ENCODE results near the gene MACROD2. TPM values are rescaled to one million over a fixed set of nuclear protein-coding genes. Genes with fewer than 3 reads are reported as not detected.

The MACROD2 gene
- total RNA-seq, 1 donor from 2014 or later, result 0.23 TPM

- TF ChIP-seq CTCF (conservative IDR thresholded peaks at IDR 0.05; ENCODE audit: low read depth, low read length), result no peak
- no peak for DNase-seq (ENCODE audit: low read depth)
- no peak overlapping the region for H3K4me3 ChIP-seq (ENCODE audit: low read depth, low read length)
These were observed 1608.9 kb downstream of the MACROD2 start for GRCh38 chr20:15603978-15604805.

GRCh38 chr20:15609921-15610320 lies 1614.6 kb downstream of the MACROD2 start:
- DNase-seq (ENCODE audit: low read depth), result no peak
- TF ChIP-seq CTCF (conservative IDR thresholded peaks at IDR 0.05; ENCODE audit: low read depth, low read length), result no peak
- no peak overlapping the region for H3K4me3 ChIP-seq (ENCODE audit: low read depth, low read length)

- no peak for TF ChIP-seq CTCF (conservative IDR thresholded peaks at IDR 0.05; ENCODE audit: low read depth, low read length)
- H3K4me3 ChIP-seq (ENCODE audit: low read depth, low read length), result no peak overlapping the region
These were observed 1615.5 kb downstream of the MACROD2 start for GRCh38 chr20:15610787-15611186.

GRCh38 chr20:15611541-15611940 lies 1616.2 kb downstream of the MACROD2 start:
- TF ChIP-seq CTCF (conservative IDR thresholded peaks at IDR 0.05; ENCODE audit: low read depth, low read length), result no peak
- H3K4me3 ChIP-seq (ENCODE audit: low read depth, low read length), result no peak overlapping the region
- DNase-seq (ENCODE audit: low read depth), result no peak

More at GRCh38 chr20:15610787-15611186, 1615.5 kb downstream of the MACROD2 start:
- no peak for DNase-seq (ENCODE audit: low read depth)

- no peak for DNase-seq (ENCODE audit: low read depth)
- no peak overlapping the region for H3K4me3 ChIP-seq (ENCODE audit: low read depth, low read length)
- no peak for TF ChIP-seq CTCF (conservative IDR thresholded peaks at IDR 0.05; ENCODE audit: low read depth, low read length)
These were observed 1616.9 kb downstream of the MACROD2 start for GRCh38 chr20:15612198-15612597.

- no peak for DNase-seq (ENCODE audit: low read depth)
- no peak for TF ChIP-seq CTCF (conservative IDR thresholded peaks at IDR 0.05; ENCODE audit: low read depth, low read length)
- no peak overlapping the region for H3K4me3 ChIP-seq (ENCODE audit: low read depth, low read length)
These were observed 1617.5 kb downstream of the MACROD2 start for GRCh38 chr20:15612769-15613168.

GRCh38 chr20:15613530-15613929 lies 1618.2 kb downstream of the MACROD2 start:
- H3K4me3 ChIP-seq (ENCODE audit: low read depth, low read length), result no peak overlapping the region
- DNase-seq (ENCODE audit: low read depth), result no peak
- no peak for TF ChIP-seq CTCF (conservative IDR thresholded peaks at IDR 0.05; ENCODE audit: low read depth, low read length)

Measured in epithelial cell of proximal tubule (primary cell).